ENCODE results near the gene SLC25A43.
"Not testable (repeated sequence)": the region's sequence is repeated elsewhere in the genome, so short reads cannot be mapped to it uniquely, and the experiment has no call there.

Gene SLC25A43

GRCh38 chrX:119468551-119469312 is 69.6 kb downstream of the SLC25A43 start:
- DNase-seq = peak; percentile 83

- no peak for DNase-seq
Observed at GRCh38 chrX:119469313-119469635, 70.1 kb downstream of the SLC25A43 start.

- DNase-seq = no peak
Observed at GRCh38 chrX:119474615-119475388, 75.7 kb downstream of the SLC25A43 start.

GRCh38 chrX:119475389-119476101 is 76.4 kb downstream of the SLC25A43 start:
- no peak for DNase-seq

- no peak for DNase-seq
Observed at GRCh38 chrX:119477812-119478232, 78.7 kb downstream of the SLC25A43 start.

GRCh38 chrX:119478504-119478903 is 79.4 kb downstream of the SLC25A43 start:
- no peak for DNase-seq

- no peak for DNase-seq
Observed at GRCh38 chrX:119479845-119480244, 80.7 kb downstream of the SLC25A43 start.

GRCh38 chrX:119481323-119481801 is 82.2 kb downstream of the SLC25A43 start:
- DNase-seq = no peak

GRCh38 chrX:119482041-119482440 is 82.9 kb downstream of the SLC25A43 start:
- no peak for DNase-seq

GRCh38 chrX:119482481-119483480 is 83.6 kb downstream of the SLC25A43 start:
- DNase-seq = peak; percentile 54

- DNase-seq = no peak
Observed at GRCh38 chrX:119486745-119487144, 87.6 kb downstream of the SLC25A43 start.

GRCh38 chrX:119487766-119488165 is 88.6 kb downstream of the SLC25A43 start:
- DNase-seq = not testable (repeated sequence)

- peak; percentile 51 for DNase-seq
Observed at GRCh38 chrX:119488749-119489148, 89.6 kb downstream of the SLC25A43 start.

- no peak for DNase-seq
Observed at GRCh38 chrX:119489212-119490074, 90.3 kb downstream of the SLC25A43 start.

GRCh38 chrX:119492463-119492862 is 93.3 kb downstream of the SLC25A43 start:
- DNase-seq = no peak

- DNase-seq = not testable (repeated sequence)
Observed at GRCh38 chrX:119493851-119494495, 94.8 kb downstream of the SLC25A43 start.

- no peak for DNase-seq
Observed at GRCh38 chrX:119495734-119496726, 96.9 kb downstream of the SLC25A43 start.

- DNase-seq = no peak
Observed at GRCh38 chrX:119497185-119497584, 98.0 kb downstream of the SLC25A43 start.

GRCh38 chrX:119500061-119500800 is 101.1 kb downstream of the SLC25A43 start:
- DNase-seq = no peak
